GM18502 (cell line): Measurements from ENCODE around the gene AHDC1.

Source experiments
- ATAC-seq: cut with Tn5 transposase; IDR thresholded peaks from one replicate; pipeline ENCODE4 v1.9.1; 2021; ENCODE audit warnings: mild to moderate bottlenecking; ENCODE audit not compliant: unreplicated experiment, poor library complexity

AHDC1 gene

DNA sequence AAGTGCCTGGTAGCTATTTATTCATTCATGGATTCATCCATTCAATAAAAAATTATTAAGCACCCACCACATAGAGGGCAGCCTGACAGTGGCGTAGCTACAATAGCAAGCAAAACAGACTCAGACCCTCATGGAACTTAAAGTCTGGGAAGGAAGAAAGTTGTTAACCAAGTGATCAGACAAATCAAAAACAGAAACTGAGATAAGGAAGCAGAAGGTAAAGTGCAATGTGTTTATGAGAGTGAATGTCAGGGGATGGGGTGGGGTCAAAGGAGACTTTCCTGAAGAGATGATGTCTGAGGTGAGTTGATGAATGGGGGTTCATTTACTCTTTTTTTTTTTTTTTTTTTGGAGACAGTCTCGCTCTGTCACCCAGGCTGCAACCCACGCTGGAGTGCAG is 111.1 kb downstream of the AHDC1 start:
- no peak for ATAC-seq

DNA sequence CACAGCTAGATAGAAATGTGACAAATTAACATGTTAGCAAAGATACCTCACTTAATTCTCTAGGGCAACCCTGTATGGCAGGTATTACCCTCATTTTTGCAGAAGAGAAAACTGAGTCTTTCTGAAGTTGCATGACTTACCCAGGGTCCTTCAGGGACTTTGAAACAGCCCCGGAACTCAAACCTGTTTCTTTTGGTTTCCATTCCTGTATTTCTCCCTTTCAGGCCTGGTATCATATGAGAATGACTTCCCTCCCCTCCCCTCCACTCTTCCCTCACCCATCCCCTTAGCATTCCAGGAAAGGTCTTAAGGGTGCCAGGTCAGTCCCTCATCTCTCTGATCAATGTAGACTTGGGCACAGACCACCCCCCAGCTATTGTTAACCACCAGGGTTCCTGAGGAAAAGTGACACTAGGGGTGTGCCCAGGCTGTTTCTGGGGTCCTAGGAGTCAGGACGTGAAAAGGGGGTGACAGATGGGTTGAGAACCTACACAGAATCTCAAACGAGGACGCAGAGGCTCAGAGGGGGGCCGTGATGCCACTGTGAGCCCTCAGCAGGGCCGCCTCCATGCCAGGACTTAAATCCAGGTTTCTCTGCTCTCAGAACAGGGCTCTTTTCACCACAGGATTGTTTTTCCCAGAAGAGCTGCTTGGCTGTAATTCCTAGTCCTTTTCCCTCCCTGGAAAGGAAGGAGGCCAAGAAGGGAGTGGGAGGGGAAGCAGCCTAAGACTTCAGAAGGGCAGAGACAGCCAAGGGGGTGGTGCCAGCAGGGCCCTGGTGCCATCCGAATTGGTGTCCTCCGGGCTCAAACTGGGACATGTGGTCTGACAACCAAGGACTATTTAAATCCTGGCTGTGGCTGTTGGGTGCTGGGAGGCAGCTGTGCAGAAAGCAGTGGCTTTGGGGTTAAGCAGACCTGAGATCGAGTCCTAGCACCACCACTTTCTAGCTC is 111.9 kb downstream of the AHDC1 start:
- no peak for ATAC-seq

DNA sequence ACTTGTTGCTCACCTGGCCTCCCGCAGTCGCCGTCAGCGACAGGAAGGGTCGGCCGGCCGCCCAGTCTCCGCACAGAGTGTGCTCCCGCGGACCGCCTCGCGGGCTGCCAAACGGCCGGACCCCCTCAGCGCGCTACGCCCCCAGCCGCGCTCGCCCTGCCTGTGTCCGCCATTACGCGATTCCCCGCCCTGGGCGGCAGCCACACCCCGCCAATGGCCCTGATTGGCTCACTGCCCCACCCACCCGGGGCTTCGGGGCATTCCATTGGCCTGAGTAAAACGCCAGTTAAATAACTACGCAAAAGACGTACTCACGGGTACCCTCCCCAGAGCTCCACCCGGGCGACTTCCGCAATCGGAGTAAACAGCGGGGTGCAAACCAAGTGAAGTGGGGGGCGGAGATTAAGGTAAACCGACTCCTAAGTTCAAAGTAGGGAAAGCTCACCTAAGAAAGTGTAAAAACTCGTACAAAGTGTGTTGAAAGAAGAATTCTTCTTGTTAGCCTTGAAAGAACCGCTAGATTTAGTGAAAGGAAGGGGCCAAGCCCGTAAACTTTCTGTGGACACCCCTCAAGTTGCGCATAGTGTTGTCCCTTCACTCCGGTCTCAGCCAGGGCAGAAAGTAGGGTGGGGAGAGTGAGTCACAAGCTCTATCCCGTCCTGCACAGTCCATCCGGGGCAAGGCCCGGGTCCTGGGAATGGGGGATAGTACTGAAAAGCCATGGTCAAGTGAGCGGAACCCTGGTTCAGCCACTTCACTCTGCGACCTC is 113.8 kb downstream of the AHDC1 start, which contains the start of gene WASF2:
Gene WASF2, minus strand, starts transcription at position 195 of the 769 bp plus-strand sequence. CDS start 61,277 bp downstream, outside the sequence.
- ATAC-seq, result peak; percentile 83

DNA sequence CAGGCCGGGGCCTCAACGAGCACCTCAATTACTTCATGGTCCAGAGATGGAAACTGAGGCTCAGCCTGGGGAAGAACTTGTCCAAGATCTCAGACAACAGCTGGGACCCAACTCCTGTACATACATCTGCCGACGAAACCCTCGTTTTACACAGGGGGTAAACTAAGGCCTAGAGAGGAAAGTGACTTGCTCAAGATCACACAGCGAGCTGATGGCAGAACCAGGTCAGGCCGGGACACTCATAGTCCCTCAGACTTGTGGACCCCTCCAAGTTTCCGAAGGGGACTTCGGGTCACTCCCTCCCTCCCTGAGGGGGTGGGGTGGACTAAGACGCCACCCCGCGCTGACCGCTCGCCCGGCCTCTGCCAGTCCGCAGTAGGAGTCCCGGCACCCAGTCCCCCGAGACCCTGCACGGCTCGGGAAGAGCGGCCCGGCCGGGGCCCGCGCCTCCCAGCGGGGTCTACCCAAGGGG is 114.4 kb downstream of the AHDC1 start:
- peak; percentile 12 for ATAC-seq

DNA sequence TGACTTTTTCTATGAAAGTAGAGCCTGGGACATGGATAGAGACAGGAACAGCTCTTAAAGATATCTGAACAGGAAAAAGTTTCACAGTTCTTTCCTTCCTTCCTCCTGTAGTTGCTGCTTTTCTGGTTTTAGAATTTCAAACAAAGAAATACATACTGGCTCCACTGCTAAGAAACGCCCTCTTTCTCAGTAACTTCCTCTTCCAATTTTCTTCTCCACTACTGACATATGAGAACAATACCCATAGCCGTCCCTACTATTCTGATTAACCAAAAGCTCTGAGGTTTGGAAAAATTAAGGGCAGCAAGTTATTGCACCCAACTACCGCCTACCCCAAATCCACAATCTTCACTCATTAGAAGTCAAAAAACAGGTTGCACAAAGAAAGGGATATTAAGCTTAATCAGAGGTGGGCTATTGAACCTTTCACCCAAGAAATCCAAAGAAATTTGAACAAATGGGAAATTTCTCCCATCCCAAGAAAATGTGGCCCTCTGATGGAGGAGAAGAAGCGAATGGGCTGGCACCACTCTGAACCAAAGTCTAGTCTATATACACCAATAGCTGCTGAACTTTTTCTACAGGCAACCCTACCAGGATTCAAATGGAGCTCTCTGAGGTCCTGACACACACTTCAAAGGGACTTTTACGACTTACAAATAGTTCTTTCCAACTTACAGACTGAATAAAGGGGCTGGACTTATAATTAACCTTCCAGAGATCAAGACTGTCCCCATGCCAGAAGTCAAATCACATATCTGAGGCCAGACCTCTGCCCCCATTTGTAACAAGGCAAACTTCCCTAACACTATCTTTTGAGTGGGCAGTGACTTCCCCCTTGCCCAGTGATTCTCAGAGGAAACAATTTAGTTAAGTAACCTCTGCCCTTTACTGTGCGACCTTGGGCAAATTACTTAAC is 115.7 kb downstream of the AHDC1 start:
- no peak for ATAC-seq

DNA sequence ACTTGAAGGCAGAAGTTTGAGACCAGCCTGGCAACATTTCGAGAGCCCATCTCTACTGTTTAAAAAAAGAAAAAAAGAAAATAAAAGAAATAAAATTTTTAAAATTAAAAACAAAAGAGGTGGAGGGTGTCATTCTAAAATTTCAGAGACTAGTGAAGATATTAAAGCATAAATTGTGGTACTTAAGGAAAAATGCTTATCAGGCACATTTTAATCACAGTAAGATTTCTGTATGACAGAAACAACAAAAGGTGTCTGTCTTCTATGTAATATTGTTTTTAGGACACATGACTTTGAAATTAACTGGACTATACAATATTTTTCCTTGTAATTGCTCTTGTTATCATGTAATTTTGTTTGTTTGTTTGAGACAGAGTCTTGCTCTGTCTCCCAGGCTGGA is 118.6 kb downstream of the AHDC1 start:
- ATAC-seq, result no peak
